GM21576 (cell line): ENCODE measurements around the gene CADM1.

Experiments
- ATAC-seq: cut with Tn5 transposase; IDR thresholded peaks from one replicate; pipeline ENCODE4 v1.9.1; 2021; ENCODE audit warnings: mild to moderate bottlenecking, moderate library complexity; ENCODE audit not compliant: unreplicated experiment

The CADM1 gene

DNA sequence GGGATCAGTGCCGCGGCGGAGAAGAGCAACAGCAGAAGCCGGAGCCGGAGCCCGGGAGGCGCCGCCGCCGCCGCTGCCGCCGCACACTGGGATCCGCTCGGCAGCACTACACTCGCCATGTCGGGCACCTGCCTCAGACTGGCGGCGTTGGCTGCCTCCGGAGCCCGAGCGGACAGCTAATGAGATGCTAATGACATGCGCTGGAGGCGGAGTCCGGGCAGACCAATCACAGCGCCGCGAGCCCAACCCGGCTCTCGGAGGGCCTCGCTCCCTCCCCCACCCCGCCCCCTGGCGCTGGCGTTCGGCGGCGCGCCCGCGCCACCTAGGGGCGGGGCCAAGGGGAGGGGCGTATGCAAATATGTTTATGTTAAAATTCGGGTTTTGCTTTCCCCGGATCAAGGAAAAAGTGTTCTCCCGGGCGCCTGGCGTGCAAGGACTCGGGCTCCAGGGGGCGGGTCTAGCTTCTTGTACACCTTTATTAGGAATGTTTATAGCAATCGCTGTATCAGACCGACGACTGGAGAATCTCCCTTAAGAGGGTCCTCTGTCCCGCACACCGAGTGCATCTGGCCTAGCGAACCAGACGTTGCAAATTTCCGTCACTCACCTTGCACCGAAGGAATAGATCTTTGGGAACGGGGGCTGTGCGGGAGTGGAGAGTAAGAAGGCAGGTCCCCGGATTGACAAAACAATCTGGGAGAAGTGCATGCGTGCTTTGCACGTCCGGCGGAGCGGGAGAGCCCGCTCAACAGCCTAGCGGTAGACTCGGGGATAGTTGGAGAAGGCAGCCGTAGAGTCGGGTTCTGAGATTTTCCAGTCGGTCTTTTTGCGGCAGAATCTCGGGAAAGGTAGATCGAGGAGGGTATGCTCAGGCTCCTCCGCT lies at the start of gene CADM1:
CADM1 (minus strand) TSS at position 140 of the 883 bp plus-strand sequence.
- ATAC-seq = no peak

DNA sequence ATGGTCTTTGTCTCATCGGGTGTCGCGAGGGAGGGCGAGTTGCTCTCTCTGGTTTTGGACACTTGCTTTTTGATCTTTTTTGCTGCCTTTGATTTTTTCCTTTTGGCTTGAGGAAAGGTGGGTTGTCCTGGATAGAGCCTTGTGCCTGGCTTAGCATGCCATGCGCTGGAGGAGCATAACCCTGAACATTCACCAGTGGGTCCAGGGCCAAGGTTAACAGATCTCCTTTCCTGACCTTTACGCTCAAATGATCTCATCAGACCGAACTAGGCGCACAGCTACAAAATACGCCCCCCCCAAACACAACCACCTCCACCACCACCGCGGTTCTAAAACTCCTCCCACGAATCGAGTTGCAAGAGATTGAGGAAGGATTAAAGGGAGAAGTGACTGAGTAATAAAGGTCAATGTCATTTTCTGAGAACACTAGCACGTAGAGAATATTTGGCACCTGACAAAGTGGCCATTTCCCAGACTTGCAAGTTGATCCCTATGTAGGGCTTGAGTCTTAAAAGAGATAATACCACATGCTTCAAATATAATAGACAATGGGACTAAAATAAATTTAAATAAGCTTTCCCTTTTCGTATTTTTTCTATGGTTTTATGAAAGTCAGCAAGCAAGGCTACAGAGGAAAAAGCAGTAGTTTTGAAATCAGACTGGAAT lies 48.7 kb upstream of the CADM1 start:
- no peak for ATAC-seq

DNA sequence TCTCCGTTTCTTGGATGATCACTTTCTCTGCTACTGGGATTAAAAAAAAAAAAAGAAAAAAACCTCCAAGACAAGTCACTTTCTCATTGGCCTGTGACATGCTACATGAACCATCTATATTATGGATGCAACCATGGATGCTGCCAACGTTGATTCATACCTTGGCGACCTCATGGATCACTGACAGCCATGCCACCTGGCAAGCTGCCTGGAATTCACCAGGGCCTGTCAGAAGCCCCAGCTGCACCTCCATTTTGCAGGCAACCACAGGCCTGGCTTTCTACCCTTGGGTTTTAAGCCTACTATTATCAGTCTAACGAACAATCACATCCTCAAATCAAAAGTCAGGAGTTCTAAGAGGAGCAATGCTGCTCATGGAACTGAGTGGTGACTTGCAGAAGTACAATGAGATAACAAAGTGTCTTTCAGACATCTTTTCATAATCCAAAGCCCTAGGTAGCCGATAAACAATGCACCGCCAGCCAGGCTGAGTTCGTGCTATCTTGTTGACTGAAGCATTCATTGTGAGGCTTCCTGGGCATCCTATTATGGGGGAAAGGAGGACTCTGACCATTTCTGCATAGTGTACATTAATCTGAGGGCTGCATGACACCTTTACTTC lies 48.0 kb upstream of the CADM1 start:
- ATAC-seq = no peak

DNA sequence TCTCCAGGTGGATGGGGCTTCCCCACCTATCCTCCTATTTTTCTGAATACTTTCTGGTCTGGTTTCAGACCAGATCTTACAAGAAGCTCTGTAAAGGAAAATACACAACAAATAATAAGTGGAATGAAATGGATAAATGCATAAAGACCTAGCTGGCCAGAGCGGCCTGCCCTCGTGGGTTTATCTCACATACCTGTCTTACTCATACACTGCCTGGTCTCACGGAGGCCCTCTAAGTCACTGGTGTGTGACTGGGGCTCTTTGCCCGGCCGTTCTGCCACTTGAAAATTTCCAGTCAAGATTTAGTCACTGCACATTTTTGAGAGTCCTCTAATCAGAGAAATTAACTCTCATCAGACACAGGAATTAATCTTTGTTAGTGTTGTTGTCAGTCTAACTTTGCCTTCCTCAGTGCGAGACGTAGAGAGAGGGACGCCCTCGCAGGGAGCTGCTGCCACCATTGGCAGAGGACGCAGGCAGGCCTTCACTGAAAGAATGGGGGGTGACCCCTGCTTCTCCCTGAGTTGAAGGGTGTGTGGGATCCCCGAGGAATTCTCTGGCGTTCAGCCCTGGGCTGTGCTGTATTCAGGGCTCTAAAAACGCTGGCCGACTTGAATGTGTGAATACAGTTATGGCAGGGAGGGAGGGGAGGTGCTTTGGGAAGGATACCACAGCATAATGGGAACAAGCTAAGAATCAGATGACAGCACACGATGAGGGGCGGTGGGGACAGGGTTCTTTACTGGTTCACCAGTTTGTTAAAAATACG lies 46.3 kb upstream of the CADM1 start:
- ATAC-seq = no peak

DNA sequence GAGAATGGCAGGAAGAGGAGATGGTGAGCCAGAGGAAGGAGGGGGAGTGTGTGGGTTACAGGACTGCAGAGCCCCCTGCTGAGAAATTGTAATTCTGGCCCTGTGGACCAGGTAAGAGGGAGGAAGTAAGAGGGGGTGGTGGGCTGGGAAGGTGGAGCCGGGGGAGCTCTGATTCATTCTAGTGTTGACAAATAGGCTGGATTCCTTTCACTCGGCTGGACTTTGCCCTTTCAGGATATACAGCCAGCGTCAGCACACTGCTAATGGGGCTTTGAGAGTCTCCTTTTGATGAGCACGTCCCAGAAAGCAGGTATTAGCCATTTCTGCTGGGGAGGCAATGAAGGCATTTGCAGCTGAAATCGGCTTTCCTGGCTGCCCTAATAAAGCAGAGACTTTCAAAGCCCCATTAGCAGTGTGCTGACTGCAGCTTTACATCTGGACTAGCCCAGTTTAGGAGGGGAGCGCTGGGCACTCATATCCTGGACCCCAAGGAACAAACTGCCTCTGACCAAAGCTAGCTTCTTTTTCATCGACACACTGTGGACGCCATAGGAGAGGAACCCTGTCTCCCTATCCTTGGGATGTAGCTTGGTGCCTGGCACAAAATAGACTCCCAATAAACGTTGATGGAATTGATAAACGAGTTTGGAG lies 44.8 kb upstream of the CADM1 start:
- no peak for ATAC-seq

DNA sequence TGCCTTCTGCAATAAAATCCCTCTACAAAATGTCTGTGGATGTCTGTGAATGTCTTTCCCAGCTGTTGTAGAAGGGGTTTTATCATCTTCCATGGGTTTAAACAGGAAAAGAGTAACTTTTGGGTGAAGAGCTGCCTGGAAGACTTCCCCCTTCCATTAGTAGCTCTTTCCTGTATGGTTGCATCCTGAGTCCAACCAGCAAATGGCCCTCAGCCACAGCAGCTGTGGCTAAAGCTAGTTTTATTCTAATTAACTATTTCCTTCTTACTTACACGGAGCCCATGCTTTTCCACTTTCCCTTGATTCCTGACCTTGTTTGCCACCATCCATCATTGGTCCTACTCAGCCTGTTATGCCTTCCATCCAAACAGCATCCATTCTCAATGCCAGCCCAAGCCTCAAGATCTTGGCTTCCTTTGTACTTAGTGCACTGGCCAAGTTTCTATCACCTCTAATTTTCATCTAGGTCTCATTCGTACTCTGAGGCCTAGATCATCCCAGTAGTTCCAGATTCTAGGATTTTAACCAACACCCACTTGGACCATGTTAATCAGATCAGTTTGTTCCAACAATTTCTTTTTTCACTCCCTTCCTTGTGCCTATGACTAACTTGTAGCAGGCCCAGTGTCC lies 41.5 kb upstream of the CADM1 start:
- ATAC-seq = no peak

DNA sequence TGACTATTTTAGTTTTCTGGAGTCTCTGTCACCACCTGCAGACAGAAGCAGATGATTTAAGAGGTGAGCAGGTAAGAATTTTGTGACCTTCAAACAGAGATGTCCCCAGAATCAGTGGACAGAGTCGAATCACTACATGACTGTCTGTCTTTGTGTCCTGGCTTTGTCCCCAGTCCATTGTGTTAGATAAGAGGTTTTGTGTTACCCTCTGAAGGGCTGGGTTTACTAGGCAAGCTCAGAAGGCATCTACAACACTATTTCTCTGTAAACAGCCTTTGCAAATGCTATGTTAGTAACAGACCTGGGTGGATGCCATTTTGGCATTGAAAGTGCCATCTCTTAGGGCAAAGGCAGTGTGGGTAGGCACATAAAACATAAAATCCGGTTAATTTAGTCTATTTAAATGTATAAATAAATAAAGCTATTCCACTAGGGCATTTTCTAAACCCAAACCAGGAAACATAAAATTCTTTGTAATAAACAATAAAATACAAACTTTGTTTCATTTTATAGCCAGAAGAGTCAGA lies 40.3 kb upstream of the CADM1 start:
- no peak for ATAC-seq

DNA sequence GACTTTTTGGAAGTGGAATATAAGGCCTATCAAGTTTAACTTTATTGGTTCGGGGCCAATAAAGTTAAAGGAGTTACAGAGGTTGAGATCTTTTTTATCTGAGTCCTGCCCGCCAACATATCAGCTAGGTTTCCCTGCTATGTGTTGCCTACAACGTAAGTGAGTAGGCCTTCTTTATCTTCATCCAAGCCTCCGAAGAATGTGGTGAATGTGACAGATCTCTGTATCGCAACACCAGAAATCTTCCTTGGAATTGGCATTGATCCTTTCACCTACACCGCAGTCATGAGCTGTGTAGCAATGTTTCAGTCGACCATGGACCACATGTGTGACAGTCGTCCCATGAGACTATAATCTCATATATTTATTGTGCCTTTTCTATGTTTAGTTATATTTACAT lies 37.3 kb upstream of the CADM1 start:
- no peak for ATAC-seq

DNA sequence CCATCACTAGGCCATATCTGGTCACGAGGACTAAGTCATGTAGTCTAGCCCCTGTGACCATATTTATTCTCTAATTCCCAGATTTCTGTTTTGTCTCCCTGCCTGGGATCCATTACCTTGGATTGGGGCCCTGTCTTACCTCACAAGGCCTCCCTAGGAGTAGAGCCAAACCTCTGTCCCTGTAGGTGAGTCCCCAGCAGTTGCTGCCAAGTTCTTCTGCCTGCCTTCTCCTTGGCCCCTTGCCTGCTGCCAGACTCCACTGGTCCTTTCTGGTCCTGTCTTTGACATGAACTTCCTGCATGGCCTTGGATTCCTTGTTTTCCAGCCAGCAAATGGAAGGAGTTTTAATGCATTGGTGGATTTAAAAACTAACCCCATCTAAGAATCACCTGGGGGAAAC lies 35.6 kb upstream of the CADM1 start:
- no peak for ATAC-seq

DNA sequence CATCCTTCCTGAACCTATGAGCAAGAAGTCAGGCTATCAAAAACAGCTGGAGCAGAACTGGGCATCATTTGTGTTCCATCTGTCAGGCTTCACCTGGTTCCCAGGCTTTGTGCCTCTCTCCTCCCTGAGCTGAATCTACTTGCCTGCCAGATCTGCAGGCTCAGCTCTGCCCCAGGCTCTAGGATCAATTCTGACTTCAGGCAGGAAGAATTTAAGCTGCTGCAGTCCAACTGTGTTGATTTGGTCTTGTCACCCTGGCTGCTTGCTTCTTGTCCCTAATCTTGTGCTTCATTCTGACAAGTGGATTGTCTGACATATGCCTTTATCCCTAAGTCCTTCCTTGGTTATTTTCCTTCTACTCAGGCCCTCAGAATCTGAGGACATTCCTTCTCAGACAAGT lies 31.6 kb upstream of the CADM1 start:
- ATAC-seq = no peak

DNA sequence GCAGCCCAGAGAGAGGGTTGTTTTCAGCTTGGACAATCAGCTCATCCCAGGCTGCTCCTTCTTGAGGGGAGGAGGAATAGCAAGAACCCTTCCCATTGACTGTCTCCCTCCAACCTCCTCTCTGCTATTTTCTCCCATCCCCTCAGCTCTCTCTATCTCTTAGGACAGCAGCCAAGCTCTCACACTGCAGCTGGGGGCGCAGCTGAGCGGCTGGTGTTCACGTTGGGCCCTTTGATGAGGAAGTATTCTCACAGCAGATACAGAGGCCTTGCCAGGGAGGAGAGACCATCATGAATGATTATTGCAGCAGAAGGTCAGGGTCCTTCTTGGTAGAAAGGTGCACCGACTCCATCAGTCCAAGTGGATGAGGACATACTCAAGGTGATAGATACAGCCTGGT lies 26.5 kb upstream of the CADM1 start:
- ATAC-seq = no peak

DNA sequence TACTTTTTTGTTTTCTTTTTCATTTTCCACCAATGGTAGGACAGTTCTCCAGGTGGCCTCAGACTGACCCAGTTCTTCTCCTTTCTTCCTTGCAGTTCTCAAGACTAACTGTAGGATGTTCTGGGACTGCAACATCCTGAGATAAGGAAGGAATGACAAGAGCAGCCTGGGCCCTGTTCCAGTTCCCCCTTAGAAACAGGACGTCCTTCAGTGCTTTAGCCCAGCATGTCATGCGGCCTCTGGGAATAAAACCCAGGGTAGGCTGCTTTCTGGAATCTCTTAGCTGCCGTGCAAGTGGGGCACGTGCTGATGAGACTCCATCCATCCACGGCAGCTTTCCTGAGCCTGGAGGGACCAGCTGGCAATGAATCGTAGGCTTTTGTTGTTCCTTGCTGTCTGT lies 24.0 kb upstream of the CADM1 start:
- no peak for ATAC-seq

DNA sequence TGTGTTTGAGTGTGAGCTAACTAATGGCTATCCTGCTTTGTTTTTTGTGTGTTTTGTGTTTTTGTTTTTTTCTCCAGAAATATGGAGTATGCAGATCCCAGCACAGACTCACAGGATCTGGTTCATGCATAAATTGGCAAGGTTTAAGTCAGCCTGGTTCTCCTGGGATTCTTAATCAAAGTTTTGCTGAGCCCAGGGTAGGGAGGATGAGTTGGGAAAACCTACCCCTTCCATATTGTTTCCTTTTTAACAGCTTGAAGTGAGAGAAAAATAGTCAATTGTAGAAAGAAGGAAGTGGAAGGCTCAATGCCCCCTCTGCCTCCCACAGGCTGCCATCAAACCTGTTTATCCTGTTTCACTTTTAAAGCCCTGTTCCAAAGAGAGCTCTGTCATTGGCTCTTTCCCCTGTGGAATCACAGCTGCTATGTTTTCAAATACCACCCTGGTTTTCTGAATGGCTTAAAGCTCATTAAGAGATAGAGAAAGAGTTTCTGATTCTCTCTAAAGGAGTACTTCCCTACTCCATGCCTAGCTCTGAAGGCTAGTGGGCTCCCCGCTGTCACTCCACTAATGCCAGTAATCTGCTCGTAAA lies 23.4 kb upstream of the CADM1 start:
- ATAC-seq = no peak

DNA sequence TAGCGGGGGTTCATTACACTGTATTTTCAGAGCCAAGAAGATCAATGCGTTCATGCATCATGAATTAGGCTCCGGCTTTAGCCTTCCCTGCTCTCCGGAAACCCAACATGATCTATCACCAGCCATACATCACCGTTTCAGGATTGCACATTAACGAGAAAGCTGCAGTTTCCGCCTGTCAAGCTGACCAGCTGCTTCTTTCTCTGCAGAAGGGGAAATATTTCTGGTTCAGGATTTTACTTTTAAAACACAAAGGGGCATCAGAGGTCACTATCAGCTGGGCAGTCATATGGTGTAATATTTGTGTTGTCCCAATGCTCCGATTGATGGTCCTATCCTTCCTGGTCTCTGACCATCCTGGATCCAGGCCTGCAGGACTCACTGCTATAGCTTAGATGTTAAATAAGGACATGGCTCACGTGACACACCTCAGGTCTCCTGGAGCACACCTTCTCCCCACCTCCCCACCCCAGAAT lies 21.4 kb upstream of the CADM1 start:
- no peak for ATAC-seq

DNA sequence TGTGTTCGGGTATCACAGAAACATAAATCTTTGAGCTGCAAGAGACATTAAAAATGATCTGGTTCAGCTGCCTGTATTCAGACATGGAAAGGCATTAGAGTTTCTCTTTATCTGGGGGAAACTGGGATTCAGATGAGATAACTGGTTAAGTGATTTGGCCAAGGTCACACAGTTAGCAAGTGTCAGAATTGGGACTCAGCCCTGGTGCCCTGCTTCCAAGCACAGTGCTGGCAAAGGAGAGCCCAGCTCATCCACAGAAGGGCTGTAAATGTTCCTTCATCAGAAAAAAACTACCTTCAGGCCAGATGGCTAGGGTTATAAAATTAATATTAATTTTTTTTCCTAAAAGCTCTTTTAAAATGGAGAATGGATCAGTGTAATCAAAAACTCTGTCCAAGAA lies 20.4 kb upstream of the CADM1 start:
- no peak for ATAC-seq

DNA sequence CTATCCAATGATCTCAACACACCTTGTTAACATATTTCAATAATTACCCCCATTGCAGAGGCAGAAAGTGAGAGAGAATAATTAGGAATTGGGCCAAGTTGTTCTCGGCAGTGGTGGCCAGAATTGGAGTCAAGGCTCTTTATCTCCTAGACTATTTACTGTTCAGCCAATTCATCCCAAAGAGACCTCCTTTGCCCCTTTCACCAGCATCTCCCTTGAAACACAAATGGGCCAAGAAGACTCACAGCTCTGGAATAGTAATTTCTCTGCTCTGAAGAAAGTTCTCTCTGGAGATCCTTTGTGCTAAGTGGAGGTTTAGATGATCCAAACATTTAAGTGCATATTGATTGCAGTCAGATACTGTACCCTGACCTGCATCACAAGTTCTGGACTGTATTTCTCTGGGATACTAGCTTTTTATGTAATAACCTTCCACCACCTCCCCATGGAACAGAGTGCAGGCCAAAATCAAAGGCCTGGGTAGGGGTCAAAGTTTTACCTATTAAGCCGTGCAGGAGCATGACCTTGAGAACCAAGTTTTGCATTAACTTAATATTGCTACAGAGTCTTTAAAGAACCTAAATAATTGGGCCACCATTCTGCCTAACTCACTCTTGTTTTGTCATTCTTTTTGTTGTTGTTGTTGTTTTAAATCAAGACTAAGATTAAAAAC lies 19.6 kb upstream of the CADM1 start:
- no peak for ATAC-seq

DNA sequence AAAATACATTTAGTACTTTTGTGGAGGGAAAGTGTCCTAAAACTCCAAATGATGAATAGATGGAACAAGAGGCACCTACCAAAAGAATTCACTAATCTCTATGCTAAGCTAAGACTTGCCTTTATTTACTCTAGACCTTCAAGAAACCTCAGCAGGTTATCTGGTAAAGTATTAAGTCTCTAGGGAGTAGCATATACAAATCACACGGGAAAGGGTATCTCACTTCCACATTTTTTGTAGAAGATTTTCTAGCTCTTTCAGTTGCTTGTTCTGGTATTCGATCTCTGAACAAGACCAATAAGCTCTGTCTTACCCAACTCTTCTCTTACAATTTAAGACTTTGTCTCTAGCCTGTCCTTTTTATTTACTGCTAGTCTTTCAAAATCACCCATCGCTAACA lies 18.1 kb upstream of the CADM1 start:
- ATAC-seq = no peak

DNA sequence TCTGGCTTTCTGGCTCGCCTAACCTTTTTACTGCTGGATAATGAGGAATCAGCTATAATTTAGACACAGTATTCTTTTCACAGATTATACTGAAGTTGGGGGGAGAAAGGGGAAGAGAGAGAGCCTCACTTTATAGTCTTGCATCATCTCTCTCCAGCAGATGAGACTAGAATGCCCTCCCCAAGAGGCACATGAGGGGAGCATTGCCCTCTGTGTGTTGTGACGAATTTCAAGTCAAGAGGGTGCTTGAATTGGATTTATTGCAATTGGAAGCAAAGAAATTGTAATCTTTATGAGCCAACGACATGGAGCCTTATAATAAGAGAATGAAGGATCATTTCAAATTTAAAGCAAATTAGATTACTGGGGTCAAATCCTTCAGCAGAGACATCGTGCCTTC lies 17.6 kb upstream of the CADM1 start:
- no peak for ATAC-seq
